GM19193 (cell line): ENCODE results near the gene SAFB2.

Experiments
- POLR2A ChIP-seq: IDR thresholded peaks from 4 replicates; pipeline ENCODE4 v1.6.1; 2011; ENCODE audit not compliant: insufficient read depth, insufficient read length; ENCODE audit errors: extremely low read depth

The SAFB2 gene

GRCh38 chr19:5623397-5624017 is 931 bp upstream of the SAFB2 start:
- no peak for TF ChIP-seq POLR2A

- TF ChIP-seq POLR2A = no peak
These were observed 571 bp downstream of the SAFB2 start for GRCh38 chr19:5621945-5622464.

GRCh38 chr19:5621311-5621944 is 1.1 kb downstream of the SAFB2 start:
- no peak for TF ChIP-seq POLR2A

GRCh38 chr19:5619946-5620345 is 2.6 kb downstream of the SAFB2 start:
- TF ChIP-seq POLR2A = no peak

- TF ChIP-seq POLR2A = no peak
These were observed 4.0 kb downstream of the SAFB2 start for GRCh38 chr19:5618591-5618990.

DNA sequence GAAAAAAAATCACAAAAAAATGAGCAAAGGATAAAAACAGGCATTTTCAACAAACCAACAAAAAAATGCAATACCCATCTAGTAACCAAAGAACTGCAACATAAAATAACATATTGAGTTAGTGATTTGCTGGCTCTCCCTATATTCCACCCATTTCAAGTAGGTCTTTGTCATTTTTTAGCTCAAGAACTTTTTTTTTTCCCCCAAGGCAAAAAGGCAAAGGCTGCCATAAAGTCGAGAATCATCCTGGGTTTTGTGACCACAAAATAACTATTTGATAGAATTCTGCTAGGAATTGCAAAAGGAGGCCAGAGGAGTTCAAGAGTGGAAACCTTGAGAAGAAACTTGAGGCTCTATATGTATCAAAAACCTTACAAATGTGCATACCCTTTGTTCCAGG is 5.5 kb downstream of the SAFB2 start:
- no peak for TF ChIP-seq POLR2A

DNA sequence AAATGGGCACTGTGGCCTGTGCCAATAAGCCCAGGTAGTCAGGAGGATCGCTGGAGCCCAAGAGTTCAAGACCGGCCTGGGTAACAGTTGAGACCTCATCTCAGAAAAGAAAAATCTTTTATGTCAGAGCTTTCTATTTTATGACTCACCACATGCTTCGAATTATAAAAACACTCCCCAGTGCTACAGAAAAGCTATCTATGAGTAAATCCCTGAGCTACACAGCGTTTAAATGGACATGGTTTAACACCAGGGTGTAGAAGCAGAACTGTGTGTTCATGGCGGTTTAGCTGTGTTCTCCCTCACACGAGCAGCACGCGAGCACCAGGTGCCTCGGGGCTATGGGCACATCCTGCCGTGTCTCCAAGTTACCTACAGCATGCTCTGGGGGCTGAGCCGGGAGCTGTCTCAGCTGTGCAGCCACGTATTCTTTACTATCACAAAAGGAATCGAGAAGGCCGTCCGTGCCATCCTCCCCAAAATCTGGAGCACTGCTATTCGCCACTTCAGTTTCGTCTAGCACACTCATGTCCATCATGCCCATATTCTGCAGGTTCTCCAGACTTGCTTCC is 6.7 kb downstream of the SAFB2 start:
- TF ChIP-seq POLR2A = no peak

GRCh38 chr19:5612891-5613865 is 9.4 kb downstream of the SAFB2 start:
- no peak for TF ChIP-seq POLR2A

DNA sequence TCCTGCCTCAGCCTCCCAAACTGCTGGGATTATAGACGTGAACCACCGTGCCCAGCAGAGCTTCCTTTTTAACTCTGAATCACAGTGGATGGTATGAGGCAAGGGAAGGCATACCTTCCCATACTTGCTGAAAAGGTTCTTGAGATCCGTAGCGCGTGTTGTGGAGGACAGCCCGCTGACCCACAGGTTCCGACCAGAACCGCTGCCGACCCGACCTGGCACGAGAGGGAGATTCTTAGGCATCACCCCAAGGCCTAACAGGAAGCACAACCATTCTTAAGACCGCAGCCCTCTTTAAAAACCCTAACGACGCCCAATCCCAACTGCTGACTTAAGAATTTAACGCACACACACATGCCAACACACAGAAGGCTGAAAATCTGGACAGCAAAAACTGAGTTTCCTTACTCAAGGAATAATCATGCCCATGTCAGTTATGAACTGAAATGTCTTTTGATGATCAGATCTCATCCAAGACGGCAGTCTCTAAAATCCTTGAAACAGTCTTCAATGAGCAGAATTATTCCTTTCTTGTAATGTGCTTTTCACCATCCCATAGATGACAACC is 12.6 kb downstream of the SAFB2 start:
- TF ChIP-seq POLR2A = no peak

- TF ChIP-seq POLR2A = no peak
These were observed 14.3 kb downstream of the SAFB2 start for GRCh38 chr19:5608291-5608690.

DNA sequence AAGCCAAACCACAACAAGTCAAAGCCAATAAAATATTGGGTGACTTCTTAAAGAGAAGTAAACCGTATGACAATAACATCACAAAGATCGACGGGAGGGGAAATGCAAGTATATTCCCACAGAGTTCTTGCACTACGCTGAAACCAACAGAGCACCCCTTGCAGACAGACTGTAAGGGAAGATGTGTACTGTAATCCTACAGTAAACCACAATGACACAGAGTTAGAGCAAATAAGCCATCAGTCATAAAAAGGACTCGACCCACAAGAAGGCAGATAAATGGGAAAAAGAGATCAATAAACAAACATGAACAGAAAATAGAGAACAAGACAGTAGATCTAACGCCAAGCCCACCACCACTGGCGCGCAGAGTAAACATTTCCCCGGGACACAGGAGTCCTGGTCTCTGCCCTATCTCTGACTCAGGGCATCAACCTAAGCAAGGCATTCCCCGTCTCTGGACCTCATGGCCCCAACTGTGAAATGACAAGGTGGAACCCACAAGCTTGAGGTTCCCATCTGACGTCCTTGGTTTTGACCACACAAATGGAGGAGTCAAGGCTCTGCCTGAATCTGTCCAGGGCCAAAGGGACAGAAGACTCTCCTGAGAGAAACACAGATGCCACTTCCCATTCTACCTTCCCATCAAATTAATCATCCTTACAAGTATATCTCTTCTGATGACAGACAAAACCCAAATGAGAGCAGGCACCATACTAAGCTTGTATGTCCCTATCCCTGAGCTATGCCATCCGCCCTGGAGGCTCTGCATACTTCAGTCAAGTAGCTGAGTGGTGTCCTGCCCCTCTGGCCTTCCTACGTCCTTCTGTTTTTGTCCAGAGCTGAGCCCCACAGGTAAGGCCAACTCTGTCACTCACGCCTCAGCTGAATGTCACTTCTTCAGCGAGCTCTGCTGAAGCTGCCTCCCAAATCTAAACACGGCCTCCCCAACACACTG is 15.0 kb downstream of the SAFB2 start:
- no peak for TF ChIP-seq POLR2A

DNA sequence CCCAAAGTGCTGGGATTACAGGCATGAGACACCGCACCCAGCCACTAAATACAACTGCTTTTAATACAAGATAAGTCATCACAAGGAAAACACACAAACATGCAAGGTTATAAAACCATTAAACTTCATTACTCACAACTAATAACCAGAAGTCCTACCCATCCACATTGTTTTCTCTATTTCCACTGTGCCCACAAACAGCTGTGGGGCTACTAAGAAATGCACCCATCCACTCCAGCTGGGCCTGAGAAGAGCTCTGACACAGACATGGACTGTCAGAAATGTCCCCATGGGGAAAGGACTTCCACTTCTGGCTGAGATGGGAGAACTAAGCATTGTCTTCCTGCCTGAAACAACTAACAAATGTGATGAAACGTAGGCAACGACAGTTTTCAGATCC is 17.2 kb downstream of the SAFB2 start:
- no peak for TF ChIP-seq POLR2A

GRCh38 chr19:5603626-5604025 is 18.9 kb downstream of the SAFB2 start:
- no peak for TF ChIP-seq POLR2A

GRCh38 chr19:5600797-5601196 is 21.8 kb downstream of the SAFB2 start:
- no peak for TF ChIP-seq POLR2A
